ACHN (cell line): Measurements from ENCODE around the gene NR1H3.

Source experiments
- DNase-seq: peaks from one replicate; pipeline ENCODE4 v3.0.0-alpha.2; 2015
- in situ Hi-C: cut with HindIII; loops from 2 replicates; pipeline ENCODE4 v1.10.0; 2017; ENCODE audit warnings: low sequenced_read_pairs, low pct_ligation_motif_present, low pct_unique_long_range_greater_than_20kb

The NR1H3 gene

GRCh38 chr11:47264521-47264920 lies 6.7 kb downstream of the NR1H3 start:
- in situ Hi-C loops, result no loop called here
- DNase-seq, result no peak

- DNase-seq, result no peak
- in situ Hi-C loops, result no loop called here
Observed at GRCh38 chr11:47267876-47268275, 10.1 kb downstream of the NR1H3 start.

- no peak for DNase-seq
- in situ Hi-C loops, result no loop called here
Observed at GRCh38 chr11:47268448-47269001, 10.7 kb downstream of the NR1H3 start.

GRCh38 chr11:47269002-47269828 lies 11.4 kb downstream of the NR1H3 start:
- in situ Hi-C loops, result no loop called here
- peak; percentile 85 for DNase-seq

GRCh38 chr11:47269829-47270305 lies 12.1 kb downstream of the NR1H3 start, which contains the start of gene MADD:
TSS of gene MADD (plus strand) at chr11:47270133.
- in situ Hi-C loops, result no loop called here
- peak; percentile 76 for DNase-seq

- peak; percentile 17 for DNase-seq
- in situ Hi-C loops, result no loop called here
Observed at GRCh38 chr11:47270331-47271271, 12.8 kb downstream of the NR1H3 start.

GRCh38 chr11:47271328-47271727 lies 13.5 kb downstream of the NR1H3 start:
- in situ Hi-C loops, result no loop called here
- no peak for DNase-seq

GRCh38 chr11:47271961-47272661 lies 14.3 kb downstream of the NR1H3 start:
- in situ Hi-C loops, result no loop called here
- DNase-seq, result no peak

GRCh38 chr11:47272706-47273105 lies 14.9 kb downstream of the NR1H3 start:
- in situ Hi-C loops, result no loop called here
- DNase-seq, result no peak

- in situ Hi-C loops, result no loop called here
- no peak for DNase-seq
Observed at GRCh38 chr11:47274495-47275235, 16.9 kb downstream of the NR1H3 start.

GRCh38 chr11:47276923-47277322 lies 19.1 kb downstream of the NR1H3 start:
- DNase-seq, result no peak
- in situ Hi-C loops, result no loop called here

- DNase-seq, result no peak
- in situ Hi-C loops, result no loop called here
Observed at GRCh38 chr11:47278058-47278457, 20.3 kb downstream of the NR1H3 start.

DNA sequence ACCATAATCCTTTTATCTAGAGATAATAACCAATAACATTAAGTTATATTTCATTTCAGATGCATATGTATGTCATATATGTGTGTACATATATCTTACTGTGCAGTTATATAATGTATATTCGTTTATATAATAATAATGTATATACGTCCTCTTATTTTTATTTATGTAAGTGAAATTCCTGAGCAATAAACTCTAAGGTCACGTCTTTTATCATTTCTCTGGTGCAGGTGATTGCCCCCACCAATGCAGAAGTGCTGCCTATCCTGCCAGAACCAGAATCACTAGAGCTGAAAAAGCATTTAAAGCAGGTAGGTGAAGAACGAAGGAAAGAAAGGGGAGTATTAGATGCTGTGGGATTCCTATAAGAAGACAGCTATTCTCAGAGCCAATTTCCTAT lies 21.0 kb downstream of the NR1H3 start:
- DNase-seq, result no peak
- in situ Hi-C loops, result no loop called here

DNA sequence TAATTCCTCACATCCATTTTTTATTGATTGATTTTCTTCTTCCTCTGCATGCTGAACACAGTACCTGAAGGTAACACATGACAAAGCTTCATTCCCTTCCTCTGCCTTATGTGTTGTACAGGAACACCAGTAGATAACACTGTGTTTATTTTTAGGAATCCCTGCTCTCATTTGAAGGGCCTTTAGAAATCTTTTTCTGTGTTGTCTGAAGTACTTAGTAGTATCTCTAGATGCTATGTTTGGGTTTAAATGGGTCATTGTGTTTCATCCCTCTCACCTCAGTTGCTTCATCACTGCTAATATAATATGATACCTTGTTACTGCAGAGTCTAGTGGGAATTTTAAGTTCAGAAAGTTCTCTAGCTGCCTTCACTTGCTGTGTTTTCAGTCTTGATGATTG lies 22.3 kb downstream of the NR1H3 start:
- in situ Hi-C loops, result no loop called here
- DNase-seq, result no peak

DNA sequence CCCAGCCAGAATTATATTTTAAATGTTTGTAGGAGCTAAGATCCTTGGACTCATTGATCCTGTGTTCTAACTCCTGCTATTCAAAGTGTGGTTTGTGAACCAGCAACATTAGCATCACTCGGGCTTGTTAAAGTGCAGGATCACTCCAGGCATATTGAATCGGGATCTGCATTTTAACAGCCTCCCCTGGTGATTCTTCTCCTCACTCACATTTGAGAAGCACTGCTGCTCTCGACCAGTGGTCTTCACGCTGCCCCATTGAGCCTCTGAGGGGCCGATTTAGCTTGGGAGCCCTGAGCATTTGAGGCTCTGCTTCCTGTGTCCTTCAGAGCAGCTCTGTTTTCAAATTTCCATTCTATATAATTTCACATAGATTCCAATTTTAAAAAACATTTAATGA lies 23.1 kb downstream of the NR1H3 start:
- no peak for DNase-seq
- in situ Hi-C loops, result no loop called here

DNA sequence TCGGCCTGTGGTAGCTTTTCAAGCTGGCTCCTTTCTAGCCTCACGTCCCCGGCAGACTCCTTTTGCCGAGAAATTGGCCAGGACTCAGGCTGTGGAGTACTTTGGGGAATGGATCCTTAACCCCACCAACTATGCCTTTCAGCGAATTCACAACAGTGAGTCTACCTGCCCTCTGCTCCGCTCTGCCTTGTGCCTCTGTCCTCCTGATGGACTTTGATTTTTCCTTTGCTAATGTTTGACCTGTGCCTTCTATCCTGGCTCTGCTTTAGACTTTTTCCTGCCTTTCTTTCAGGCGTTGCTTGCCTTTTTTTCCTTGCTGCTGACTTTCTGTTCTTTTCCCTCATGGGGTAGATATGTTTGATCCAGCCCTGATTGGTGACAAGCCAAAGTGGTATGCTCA lies 24.7 kb downstream of the NR1H3 start:
- no peak for DNase-seq
- in situ Hi-C loops, result no loop called here

DNA sequence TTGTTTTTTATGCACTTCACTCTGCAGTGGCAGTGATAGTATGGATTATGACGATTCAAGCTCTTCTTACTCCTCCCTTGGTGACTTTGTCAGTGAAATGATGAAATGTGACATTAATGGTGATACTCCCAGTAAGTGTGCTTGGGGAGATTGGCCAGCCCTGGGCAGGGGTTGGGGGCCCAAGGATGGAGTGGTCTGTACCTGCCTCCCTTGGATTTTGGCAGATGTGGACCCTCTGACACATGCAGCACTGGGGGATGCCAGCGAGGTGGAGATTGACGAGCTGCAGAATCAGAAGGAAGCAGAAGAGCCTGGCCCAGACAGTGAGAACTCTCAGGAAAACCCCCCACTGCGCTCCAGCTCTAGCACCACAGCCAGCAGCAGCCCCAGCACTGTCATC lies 26.4 kb downstream of the NR1H3 start:
- in situ Hi-C loops, result no loop called here
- DNase-seq, result no peak
